ENCODE measurements around the gene TTC24. TPM values are rescaled to one million over a fixed set of nuclear protein-coding genes. Genes with fewer than 3 reads are reported as not detected.

Gene TTC24
- total and polyA plus RNA-seq, 4 donors = 0.12 to 0.31 (median 0.23) TPM; not detected in 1

- Histone ChIP-seq H3K27me3 (ENCODE audit: control insufficient read depth in 3 of 3, insufficient read depth in 3 of 3, low read length in 2 of 3) (no peaks in the 10 kb centered on the region), H3K9me3 (ENCODE audit: control insufficient read depth in 4 of 4, insufficient read depth in 3 of 4, low read length in 3 of 4) (no peaks in the 10 kb centered on the region), H3K36me3 (ENCODE audit: control insufficient read depth in 4 of 4, insufficient read depth in 4 of 4, low read length in 4 of 4) (peaks cover 0 to 21% (median 0%) of the 10 kb centered on the region in 4 donors), H3K27ac (ENCODE audit: low read depth in 1 of 2, low read length in 1 of 2) (no peak overlapping the region), H3K4me1 (ENCODE audit: control insufficient read depth in 5 of 5, insufficient read depth in 5 of 5, low read length in 5 of 5) (no peaks in the 10 kb centered on the region), H3K4me3 (no peak overlapping the region), H3K9ac (ENCODE audit: insufficient read depth in 1 of 2, low read length in 2 of 2) (no peak overlapping the region)
- DNase-seq (no peak), ATAC-seq (ENCODE audit: insufficient read depth, low FRiP score) (no peak)
- WGBS, 2 donors = 83 to 90% methylated on average over 11 of the region's 11 CpGs
- TF ChIP-seq CTCF (IDR thresholded peaks at IDR 0.05; ENCODE audit: control extremely low read depth, extremely low read depth) = no peak
These were observed 45.8 kb upstream of the TTC24 start for GRCh38 chr1:156533568-156534220.

- Histone ChIP-seq H3K9me3 (ENCODE audit: control insufficient read depth in 4 of 4, insufficient read depth in 3 of 4, low read length in 3 of 4) (no peaks in the 10 kb centered on the region), H3K9ac (ENCODE audit: insufficient read depth in 1 of 2, low read length in 2 of 2) (no peak overlapping the region), H3K27ac (ENCODE audit: low read depth in 1 of 2, low read length in 1 of 2) (no peak overlapping the region), H3K36me3 (ENCODE audit: control insufficient read depth in 4 of 4, insufficient read depth in 4 of 4, low read length in 4 of 4) (peaks cover 0 to 18% (median 2%) of the 10 kb centered on the region in 4 donors), H3K27me3 (ENCODE audit: control insufficient read depth in 3 of 3, insufficient read depth in 3 of 3, low read length in 2 of 3) (no peaks in the 10 kb centered on the region), H3K4me3 (no peak overlapping the region), H3K4me1 (ENCODE audit: control insufficient read depth in 5 of 5, insufficient read depth in 5 of 5, low read length in 5 of 5) (no peaks in the 10 kb centered on the region)
- DNase-seq (no peak), ATAC-seq (ENCODE audit: insufficient read depth, low FRiP score) (no peak)
- 93 to 98% methylated on average over 12 of the region's 12 CpGs for WGBS, 2 donors
- no peak for TF ChIP-seq CTCF (IDR thresholded peaks at IDR 0.05; ENCODE audit: control extremely low read depth, extremely low read depth)
These were observed 45.0 kb upstream of the TTC24 start for GRCh38 chr1:156534424-156535060.

DNA sequence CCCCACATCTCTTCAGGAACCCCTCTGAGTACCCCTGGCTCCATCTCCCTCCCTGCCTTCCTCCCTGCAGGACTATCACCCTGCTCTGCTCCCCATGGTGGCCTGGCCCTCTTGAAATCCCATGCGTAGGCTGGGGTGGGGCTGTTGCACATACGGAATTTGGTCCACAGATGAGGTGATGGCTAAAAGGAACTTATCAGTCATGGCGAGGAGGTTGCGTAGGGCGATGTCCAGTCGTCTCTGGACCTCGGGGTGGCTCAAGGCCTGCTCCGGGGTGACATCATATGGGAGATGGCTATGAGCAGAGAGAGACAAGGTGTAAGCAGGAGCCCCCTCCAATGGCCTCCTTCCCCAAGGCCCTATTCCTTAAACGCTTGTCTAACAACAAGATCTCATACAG lies 42.5 kb upstream of the TTC24 start:
- no peak for ATAC-seq (ENCODE audit: insufficient read depth, low FRiP score)
- H3K27me3 ChIP-seq (ENCODE audit: control insufficient read depth in 3 of 3, insufficient read depth in 3 of 3, low read length in 2 of 3) = no peaks in the 10 kb centered on the region
- no peak overlapping the region for H3K9ac ChIP-seq (ENCODE audit: insufficient read depth in 1 of 2, low read length in 2 of 2)
- peaks cover 0 to 16% (median 2%) of the 10 kb centered on the region in 4 donors for H3K36me3 ChIP-seq (ENCODE audit: control insufficient read depth in 4 of 4, insufficient read depth in 4 of 4, low read length in 4 of 4)
- no peaks in the 10 kb centered on the region for H3K9me3 ChIP-seq (ENCODE audit: control insufficient read depth in 4 of 4, insufficient read depth in 3 of 4, low read length in 3 of 4)
- H3K4me1 ChIP-seq (ENCODE audit: control insufficient read depth in 5 of 5, insufficient read depth in 5 of 5, low read length in 5 of 5) = no peaks in the 10 kb centered on the region
- 93 to 96% methylated on average over 9 of the region's 9 CpGs for WGBS, 2 donors
- no peak overlapping the region for H3K27ac ChIP-seq (ENCODE audit: low read depth in 1 of 2, low read length in 1 of 2)
- no peak for DNase-seq
- no peak overlapping the region for H3K4me3 ChIP-seq
- no peak for TF ChIP-seq CTCF (IDR thresholded peaks at IDR 0.05; ENCODE audit: control extremely low read depth, extremely low read depth)
